Muscle layer of duodenum (tissue), 2 donors: ENCODE data around the gene MGAT5B.

Source experiments
- H3K27ac ChIP-seq: one replicate; pipeline ENCODE4 v1.7.0; 2013; ENCODE audit warnings: mild to moderate bottlenecking, low read length
- H3K27me3 ChIP-seq: one replicate; pipeline ENCODE4 v1.7.0; 2013; ENCODE audit warnings: low read depth, mild to moderate bottlenecking, control low read depth, low read length
- H3K36me3 ChIP-seq, 2 donors: one replicate each; pipeline ENCODE4 v1.7.0; 2013; ENCODE audit warnings: low read length in 2 of 2, control low read depth in 1 of 2, mild to moderate bottlenecking in 1 of 2; ENCODE audit not compliant: insufficient read depth in 2 of 2, control insufficient read depth in 1 of 2
- H3K4me1 ChIP-seq, 2 donors: one replicate each; pipeline ENCODE4 v1.7.0; 2013; ENCODE audit warnings: low read length in 2 of 2, mild to moderate bottlenecking in 2 of 2, control low read depth in 1 of 2, moderate library complexity in 1 of 2; ENCODE audit not compliant: insufficient read depth in 2 of 2, control insufficient read depth in 1 of 2
- H3K4me3 ChIP-seq, 2 donors: one replicate each; pipeline ENCODE4 v1.7.0; 2013; ENCODE audit warnings: low read length in 2 of 2, low read depth in 1 of 2, mild to moderate bottlenecking in 1 of 2
- H3K9me3 ChIP-seq, 2 donors: one replicate each; pipeline ENCODE4 v1.7.0; 2013; ENCODE audit warnings: low read length in 2 of 2, control low read depth in 1 of 2, mild to moderate bottlenecking in 1 of 2; ENCODE audit not compliant: control insufficient read depth in 1 of 2
- donor health status: healthy.

Gene MGAT5B, protein sequence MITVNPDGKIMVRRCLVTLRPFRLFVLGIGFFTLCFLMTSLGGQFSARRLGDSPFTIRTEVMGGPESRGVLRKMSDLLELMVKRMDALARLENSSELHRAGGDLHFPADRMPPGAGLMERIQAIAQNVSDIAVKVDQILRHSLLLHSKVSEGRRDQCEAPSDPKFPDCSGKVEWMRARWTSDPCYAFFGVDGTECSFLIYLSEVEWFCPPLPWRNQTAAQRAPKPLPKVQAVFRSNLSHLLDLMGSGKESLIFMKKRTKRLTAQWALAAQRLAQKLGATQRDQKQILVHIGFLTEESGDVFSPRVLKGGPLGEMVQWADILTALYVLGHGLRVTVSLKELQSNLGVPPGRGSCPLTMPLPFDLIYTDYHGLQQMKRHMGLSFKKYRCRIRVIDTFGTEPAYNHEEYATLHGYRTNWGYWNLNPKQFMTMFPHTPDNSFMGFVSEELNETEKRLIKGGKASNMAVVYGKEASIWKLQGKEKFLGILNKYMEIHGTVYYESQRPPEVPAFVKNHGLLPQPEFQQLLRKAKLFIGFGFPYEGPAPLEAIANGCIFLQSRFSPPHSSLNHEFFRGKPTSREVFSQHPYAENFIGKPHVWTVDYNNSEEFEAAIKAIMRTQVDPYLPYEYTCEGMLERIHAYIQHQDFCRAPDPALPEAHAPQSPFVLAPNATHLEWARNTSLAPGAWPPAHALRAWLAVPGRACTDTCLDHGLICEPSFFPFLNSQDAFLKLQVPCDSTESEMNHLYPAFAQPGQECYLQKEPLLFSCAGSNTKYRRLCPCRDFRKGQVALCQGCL

DNA sequence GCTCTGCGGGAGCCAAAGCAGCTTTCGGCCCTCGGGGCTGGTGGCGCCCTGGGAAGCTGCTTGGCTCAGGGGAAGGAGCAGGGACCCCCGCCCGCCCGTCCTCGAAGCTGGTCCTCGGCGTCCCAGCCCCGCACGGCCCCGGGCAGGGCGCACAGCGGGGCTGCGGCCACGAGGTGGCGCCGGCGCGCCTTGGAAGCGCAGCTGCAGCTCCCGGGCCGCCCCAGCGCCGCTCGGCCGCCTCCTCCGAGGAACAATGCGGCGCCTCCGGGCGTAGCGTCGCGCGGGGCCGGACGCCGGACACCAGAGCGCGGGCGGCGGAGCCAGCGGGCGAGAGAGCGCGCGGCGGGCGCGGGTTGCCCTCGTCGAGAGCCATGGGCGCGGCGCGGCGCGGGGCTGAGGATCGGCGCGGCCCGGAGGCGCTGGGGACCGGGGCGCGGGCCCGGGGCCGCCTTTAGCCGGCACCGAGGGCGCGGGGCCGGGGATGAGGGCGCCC, at the start of gene MGAT5B:
Gene MGAT5B (plus strand): TSS at position 229 of the 493 bp plus-strand sequence. CDS start 626 bp downstream, outside the sequence.
- Histone ChIP-seq H3K27ac (no peak within 1 kb of the TSS), H3K4me1 (peaks cover 0 to 18% of the 10 kb centered on the region in 2 donors), H3K36me3 (no peaks in the 10 kb centered on the region), H3K27me3 (peaks cover 36% of the 10 kb centered on the region), H3K9me3 (no peaks in the 10 kb centered on the region), H3K4me3 (peak within 1 kb of the TSS in 1 of 2 donors; percentile 53)

- no peaks in the 10 kb centered on the region for H3K36me3 ChIP-seq
- no peak overlapping the region for H3K4me3 ChIP-seq
- H3K27ac ChIP-seq = no peak overlapping the region
- no peaks in the 10 kb centered on the region for H3K27me3 ChIP-seq
- H3K9me3 ChIP-seq = no peaks in the 10 kb centered on the region
- H3K4me1 ChIP-seq = no peaks in the 10 kb centered on the region
These were observed 48.2 kb upstream of the MGAT5B start for GRCh38 chr17:76820039-76820438.

DNA sequence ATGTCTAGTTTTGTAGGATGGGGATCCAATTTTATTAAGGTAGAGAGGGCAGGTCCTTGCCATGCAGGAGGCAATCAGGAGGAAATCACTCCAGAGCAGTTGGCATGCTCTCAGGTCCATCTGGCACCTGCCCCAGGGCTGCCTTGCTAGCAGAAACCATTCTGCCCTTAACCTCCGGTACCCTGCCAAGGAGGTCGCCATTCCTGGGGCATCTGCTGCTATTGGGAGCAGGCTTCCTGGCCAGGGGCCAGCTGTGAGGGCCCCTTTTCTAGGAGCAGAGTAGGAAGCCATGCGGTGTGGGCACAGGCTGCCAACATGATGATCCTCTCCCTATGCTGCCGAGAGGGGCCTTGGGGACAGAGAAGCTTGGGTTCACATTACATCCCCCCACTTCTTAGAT, 47.6 kb upstream of the MGAT5B start:
- Histone ChIP-seq H3K27me3 (no peaks in the 10 kb centered on the region), H3K4me1 (no peaks in the 10 kb centered on the region), H3K9me3 (no peaks in the 10 kb centered on the region), H3K36me3 (no peaks in the 10 kb centered on the region), H3K4me3 (no peak overlapping the region), H3K27ac (no peak overlapping the region)

DNA sequence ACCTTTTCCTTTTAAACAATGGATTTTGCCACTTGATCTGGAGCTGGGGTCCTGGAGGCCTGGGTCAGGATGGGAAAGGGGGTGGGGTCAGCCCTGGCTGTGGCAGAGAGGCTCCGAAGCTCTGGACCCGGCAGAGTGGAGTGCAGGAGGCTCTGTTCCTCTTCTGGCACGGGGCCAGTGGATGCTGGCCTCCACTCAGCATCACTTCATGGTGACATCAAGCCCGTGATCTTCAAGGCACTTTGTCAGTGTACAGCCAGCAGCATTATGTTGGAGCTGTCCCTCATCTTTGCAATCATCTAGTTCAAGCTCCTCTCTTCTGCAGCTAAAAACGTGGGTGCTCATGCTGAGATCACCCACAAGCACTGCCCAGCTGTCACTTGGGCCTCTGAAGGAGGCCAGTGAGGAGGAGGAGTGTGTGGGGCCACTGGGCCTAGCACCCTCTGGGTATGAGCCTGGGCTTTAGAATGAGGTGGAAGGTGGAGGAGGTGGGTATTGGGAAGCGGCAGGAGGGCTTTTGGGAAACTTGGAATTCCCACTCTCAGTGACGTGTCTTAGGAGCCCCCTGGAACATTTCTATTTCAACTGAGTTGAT, 45.9 kb upstream of the MGAT5B start:
- no peaks in the 10 kb centered on the region for H3K27me3 ChIP-seq
- H3K27ac ChIP-seq = no peak overlapping the region
- no peaks in the 10 kb centered on the region for H3K9me3 ChIP-seq
- H3K4me3 ChIP-seq = no peak overlapping the region
- H3K4me1 ChIP-seq = no peaks in the 10 kb centered on the region
- H3K36me3 ChIP-seq = no peaks in the 10 kb centered on the region

GRCh38 chr17:76824093-76824492, 44.1 kb upstream of the MGAT5B start:
- Histone ChIP-seq H3K4me1 (no peaks in the 10 kb centered on the region), H3K4me3 (no peak overlapping the region), H3K27me3 (no peaks in the 10 kb centered on the region), H3K27ac (no peak overlapping the region), H3K36me3 (no peaks in the 10 kb centered on the region), H3K9me3 (no peaks in the 10 kb centered on the region)

- no peak overlapping the region for H3K27ac ChIP-seq
- H3K9me3 ChIP-seq = no peaks in the 10 kb centered on the region
- H3K36me3 ChIP-seq = no peaks in the 10 kb centered on the region
- no peaks in the 10 kb centered on the region for H3K4me1 ChIP-seq
- no peaks in the 10 kb centered on the region for H3K27me3 ChIP-seq
- H3K4me3 ChIP-seq = no peak overlapping the region
These were observed 41.7 kb upstream of the MGAT5B start for GRCh38 chr17:76826330-76827068.

DNA sequence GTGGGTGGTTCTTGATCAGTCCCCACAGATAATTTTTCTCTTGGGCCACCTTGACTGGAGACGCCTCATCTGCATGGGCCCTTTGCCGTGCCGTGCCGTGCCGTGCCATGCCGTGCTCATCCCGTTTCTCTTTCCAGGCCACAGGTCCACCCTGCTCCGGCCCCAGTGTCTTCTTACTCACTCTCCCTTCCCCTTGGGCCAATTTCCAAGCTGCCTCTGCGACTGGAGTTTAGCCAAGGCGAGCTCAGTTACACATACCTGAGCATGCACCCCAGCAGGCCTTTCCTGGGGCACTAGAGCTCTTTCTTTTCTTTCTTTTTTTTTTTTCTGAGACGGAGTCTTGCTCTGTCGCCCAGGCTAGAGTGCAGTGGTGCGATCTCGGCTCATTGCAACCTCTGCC, 40.5 kb upstream of the MGAT5B start:
- Histone ChIP-seq H3K27me3 (no peaks in the 10 kb centered on the region), H3K4me1 (no peaks in the 10 kb centered on the region), H3K27ac (no peak overlapping the region), H3K36me3 (no peaks in the 10 kb centered on the region), H3K4me3 (no peak overlapping the region), H3K9me3 (no peaks in the 10 kb centered on the region)

- Histone ChIP-seq H3K4me3 (no peak overlapping the region), H3K36me3 (no peaks in the 10 kb centered on the region), H3K9me3 (no peaks in the 10 kb centered on the region), H3K27me3 (peaks cover 4% of the 10 kb centered on the region), H3K4me1 (no peaks in the 10 kb centered on the region), H3K27ac (no peak overlapping the region)
These were observed 37.1 kb upstream of the MGAT5B start for GRCh38 chr17:76830987-76831715.

DNA sequence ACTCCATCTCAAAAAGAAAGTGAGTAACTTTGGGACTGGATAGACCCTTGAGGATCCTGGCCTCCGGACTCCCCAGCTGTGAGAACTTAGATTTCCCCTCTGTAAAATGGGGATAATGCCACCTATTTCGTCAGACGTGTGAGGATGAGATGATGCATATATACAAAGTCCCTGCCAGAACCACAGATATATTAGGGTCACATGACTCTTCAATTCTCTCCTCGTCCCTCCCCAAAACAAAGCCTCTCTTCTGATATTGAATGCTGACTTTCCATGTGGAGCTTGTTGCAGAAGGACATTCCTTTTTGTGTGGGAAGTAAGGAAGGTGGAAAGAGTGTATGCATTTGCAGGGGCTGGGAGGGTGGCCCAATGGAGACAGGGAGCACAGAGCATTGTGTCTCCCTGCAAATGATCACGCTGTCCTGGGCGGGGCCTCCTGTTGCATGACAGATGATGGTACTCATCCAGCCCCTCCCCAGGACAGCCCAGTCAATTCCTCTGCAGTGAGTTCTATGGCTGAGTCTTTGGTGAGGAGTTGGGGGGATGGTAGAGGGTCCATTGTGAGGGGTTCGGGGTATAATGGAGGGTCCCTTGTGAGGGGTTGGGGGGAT, 35.1 kb upstream of the MGAT5B start:
- no peaks in the 10 kb centered on the region for H3K36me3 ChIP-seq
- H3K27me3 ChIP-seq = peaks cover 4% of the 10 kb centered on the region
- no peaks in the 10 kb centered on the region for H3K4me1 ChIP-seq
- no peaks in the 10 kb centered on the region for H3K9me3 ChIP-seq
- no peak overlapping the region for H3K4me3 ChIP-seq
- H3K27ac ChIP-seq = no peak overlapping the region

DNA sequence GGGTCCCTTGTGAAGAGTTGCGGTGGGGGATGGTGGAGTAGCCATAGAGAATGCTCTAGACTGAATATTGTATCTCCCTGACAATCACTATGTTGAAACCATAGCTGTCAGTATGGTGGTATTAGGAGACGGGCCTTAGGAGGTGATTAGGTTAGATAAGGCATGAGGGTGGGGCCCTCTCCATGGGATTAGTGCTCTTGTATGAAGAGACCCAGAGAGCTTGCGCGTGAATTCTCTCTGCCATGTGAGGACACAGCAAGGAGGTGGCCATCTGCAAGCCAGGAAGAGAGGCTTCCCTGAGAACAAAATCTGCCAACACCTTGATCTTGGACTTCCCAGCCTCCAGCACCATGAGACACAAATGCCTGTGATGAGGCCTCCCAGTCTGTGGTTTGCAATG, 34.5 kb upstream of the MGAT5B start:
- Histone ChIP-seq H3K27ac (no peak overlapping the region), H3K4me1 (no peaks in the 10 kb centered on the region), H3K27me3 (peaks cover 4% of the 10 kb centered on the region), H3K9me3 (no peaks in the 10 kb centered on the region), H3K36me3 (no peaks in the 10 kb centered on the region), H3K4me3 (no peak overlapping the region)
